A673 (cell line): ENCODE results near the gene R3HDM4.

Experiments used
- EZH2 ChIP-seq: fragments of 200-600 bp; sonication (generic); IDR thresholded peaks from 2 replicates; pipeline ENCODE4 v1.6.1; 2017; ENCODE audit warnings: borderline replicate concordance, low read depth, mild to moderate bottlenecking, mixed read lengths, antibody characterized with exemption, low read length; ENCODE audit not compliant: poor library complexity, severe bottlenecking
- TF ChIP-seq, protein P1 (sequence below): fragments of 300-800, 200-600 bp; sonication (generic); conservative IDR thresholded peaks from 2 replicates; pipeline ENCODE4 v1.5.1; 2017; ENCODE audit warnings: low read depth, mild to moderate bottlenecking, antibody characterized with exemption, low read length, moderate library complexity, mixed read lengths

DNA sequence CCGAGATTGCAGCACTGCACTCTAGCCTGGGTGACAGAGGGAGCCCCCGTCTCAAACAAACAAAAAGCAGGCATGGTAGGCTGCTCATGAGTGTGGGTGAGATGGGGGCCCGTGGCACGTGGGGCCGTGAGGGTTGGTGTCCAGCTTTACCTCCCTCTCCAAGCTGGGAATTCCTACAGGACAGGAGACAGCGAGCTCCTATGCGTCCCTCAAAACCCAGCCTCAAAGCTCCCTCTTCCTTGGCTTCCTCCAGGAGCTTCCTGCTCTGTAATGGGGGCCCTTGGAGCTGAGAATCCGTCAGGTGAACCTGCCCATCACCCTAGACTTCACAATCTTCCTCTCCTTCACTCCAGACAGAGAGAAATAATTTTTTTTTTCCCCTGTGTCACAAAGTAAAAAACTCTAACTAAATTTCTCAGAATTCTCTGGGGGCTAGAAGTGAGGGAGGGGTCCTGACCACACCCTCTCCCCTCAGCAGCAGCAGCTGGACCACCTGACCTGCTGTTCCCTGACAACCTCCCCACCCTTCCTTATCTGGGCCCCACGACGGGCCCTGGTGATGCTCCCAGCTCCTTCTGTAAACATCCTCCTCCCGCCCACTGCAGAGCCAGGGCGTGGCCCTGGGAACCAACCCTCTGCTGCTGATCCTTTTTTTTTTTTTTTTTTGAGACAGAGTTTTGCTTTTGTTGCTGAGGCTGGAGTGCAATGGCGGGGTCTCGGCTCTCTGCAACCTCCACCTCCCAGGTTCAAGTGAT lies 49.0 kb upstream of the R3HDM4 start:
- TF ChIP-seq, protein P1, sequence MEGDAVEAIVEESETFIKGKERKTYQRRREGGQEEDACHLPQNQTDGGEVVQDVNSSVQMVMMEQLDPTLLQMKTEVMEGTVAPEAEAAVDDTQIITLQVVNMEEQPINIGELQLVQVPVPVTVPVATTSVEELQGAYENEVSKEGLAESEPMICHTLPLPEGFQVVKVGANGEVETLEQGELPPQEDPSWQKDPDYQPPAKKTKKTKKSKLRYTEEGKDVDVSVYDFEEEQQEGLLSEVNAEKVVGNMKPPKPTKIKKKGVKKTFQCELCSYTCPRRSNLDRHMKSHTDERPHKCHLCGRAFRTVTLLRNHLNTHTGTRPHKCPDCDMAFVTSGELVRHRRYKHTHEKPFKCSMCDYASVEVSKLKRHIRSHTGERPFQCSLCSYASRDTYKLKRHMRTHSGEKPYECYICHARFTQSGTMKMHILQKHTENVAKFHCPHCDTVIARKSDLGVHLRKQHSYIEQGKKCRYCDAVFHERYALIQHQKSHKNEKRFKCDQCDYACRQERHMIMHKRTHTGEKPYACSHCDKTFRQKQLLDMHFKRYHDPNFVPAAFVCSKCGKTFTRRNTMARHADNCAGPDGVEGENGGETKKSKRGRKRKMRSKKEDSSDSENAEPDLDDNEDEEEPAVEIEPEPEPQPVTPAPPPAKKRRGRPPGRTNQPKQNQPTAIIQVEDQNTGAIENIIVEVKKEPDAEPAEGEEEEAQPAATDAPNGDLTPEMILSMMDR: no peak
- TF ChIP-seq EZH2: no peak
